Measurements from ENCODE around the gene FGF14. TPM values are rescaled to one million over a fixed set of nuclear protein-coding genes. Genes with fewer than 3 reads are reported as not detected.

FGF14 gene
- total RNA-seq, 3 donors from 2014 or later: 0.43 to 2.5 (median 0.70) TPM

DNA sequence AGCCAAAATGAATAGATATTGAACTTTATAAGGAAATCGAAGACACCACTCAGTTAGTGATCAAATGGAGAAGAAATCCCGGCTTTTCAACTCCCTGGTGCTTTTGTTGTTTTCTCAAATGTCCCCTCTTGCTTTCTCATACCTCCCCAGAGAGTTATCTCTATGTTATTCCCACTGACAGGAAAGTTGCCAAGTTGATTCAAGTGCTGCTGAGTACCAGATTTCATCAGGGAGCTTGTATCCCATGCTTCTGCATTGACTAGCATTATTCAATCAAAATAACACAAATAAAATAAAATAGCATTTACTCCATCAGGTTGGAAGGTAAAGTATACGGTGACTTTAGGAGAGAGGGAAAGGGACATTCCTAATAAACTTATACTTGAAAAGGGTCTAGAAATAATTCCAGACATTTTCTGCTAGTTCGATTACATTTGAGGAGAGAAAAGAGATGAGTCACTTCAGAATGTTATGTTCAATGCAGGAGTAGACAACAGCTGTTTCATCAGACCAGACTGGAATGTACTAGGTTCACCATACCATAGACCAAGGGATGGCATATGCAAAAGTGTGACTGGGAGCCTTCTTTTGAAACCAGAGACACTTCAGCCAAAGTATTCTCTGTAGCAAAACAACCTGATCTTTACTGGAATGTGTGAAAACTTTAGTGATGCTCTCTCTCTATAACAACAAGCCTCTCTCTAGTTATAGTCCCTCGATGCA lies 397.8 kb downstream of the FGF14 start:
- no peaks in the 10 kb centered on the region for H3K36me3 ChIP-seq (ENCODE audit: low read depth)
- H3K9me3 ChIP-seq: no peaks in the 10 kb centered on the region
- intact Hi-C loops (cut with DNase I, micrococcal nuclease): no loop called here
- no peaks in the 10 kb centered on the region for H3K4me1 ChIP-seq (ENCODE audit: low read depth)
- TF ChIP-seq, protein P1, sequence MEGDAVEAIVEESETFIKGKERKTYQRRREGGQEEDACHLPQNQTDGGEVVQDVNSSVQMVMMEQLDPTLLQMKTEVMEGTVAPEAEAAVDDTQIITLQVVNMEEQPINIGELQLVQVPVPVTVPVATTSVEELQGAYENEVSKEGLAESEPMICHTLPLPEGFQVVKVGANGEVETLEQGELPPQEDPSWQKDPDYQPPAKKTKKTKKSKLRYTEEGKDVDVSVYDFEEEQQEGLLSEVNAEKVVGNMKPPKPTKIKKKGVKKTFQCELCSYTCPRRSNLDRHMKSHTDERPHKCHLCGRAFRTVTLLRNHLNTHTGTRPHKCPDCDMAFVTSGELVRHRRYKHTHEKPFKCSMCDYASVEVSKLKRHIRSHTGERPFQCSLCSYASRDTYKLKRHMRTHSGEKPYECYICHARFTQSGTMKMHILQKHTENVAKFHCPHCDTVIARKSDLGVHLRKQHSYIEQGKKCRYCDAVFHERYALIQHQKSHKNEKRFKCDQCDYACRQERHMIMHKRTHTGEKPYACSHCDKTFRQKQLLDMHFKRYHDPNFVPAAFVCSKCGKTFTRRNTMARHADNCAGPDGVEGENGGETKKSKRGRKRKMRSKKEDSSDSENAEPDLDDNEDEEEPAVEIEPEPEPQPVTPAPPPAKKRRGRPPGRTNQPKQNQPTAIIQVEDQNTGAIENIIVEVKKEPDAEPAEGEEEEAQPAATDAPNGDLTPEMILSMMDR (IDR thresholded peaks at IDR 0.05): no peak
- H3K4me3 ChIP-seq: no peak overlapping the region
- DNase-seq (no peak), ATAC-seq (no peak)

DNA sequence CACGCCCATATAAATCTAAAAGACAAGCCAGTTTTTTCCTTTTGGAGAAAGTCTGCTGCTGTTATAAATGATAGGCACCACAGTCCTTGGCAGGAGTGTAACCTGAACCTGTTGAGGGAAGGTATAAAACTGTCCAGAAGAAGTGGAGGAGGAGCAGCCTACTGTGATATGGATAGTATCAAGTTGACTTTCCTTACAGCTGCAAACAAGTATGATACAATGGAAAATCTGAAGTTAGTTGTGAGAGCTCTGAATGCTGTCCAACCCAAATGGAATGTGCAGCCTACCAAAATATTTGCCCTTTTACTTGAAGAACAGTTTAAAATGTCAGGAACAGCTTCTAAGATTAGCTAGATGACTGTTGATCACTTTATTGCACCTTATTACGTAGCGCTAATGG lies 399.6 kb downstream of the FGF14 start:
- DNase-seq: no peak
- no peaks in the 10 kb centered on the region for H3K4me1 ChIP-seq (ENCODE audit: low read depth)
- H3K36me3 ChIP-seq (ENCODE audit: low read depth): no peaks in the 10 kb centered on the region
- intact Hi-C loops (cut with DNase I, micrococcal nuclease): no loop called here
- H3K9me3 ChIP-seq: no peaks in the 10 kb centered on the region
- H3K4me3 ChIP-seq: no peak overlapping the region
- ATAC-seq: no peak
- TF ChIP-seq, protein P1 (IDR thresholded peaks at IDR 0.05): no peak

DNA sequence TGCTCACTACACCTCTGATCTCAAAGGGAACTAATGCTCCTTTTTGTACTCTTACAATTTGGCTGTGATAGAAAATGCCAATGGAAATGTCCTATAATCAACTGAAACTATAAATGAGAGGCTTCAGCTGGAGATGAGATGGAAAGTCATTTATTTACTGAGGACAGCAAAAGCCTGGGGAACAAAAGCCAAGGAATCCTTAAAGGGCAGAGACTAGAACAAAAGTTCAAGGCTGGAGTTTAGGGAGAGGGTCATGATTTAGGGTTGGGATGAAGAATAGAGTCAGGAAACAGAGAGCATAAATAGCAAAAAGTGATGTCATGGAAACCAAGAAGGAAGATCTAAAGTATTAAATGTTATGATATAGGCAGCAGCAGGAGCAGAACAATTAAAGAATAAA lies 401.1 kb downstream of the FGF14 start:
- intact Hi-C loops (cut with DNase I, micrococcal nuclease): no loop called here
- no peaks in the 10 kb centered on the region for H3K9me3 ChIP-seq
- no peak overlapping the region for H3K4me3 ChIP-seq
- ATAC-seq (no peak), DNase-seq (no peak)
- H3K36me3 ChIP-seq (ENCODE audit: low read depth): no peaks in the 10 kb centered on the region
- TF ChIP-seq, protein P1 (IDR thresholded peaks at IDR 0.05): no peak
- no peaks in the 10 kb centered on the region for H3K4me1 ChIP-seq (ENCODE audit: low read depth)

DNA sequence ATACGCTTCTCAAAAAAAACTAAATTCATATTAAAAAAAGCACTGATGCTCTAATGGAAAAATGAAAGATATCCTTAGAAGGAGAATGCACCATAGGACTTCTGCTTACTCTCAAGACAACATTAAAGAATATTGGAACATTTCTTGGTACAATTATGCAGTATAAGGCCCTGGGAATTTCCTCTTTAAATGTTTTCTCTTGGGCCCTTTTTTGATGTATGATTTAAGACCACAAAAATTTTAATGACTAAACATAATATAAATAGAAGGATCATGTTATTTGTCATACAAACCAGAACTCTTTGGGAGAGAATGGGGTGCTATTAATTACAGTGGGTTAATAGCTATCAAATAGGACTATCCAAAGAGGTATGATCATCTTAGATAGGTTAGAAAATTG lies 403.7 kb downstream of the FGF14 start:
- intact Hi-C loops (cut with DNase I, micrococcal nuclease): no loop called here
- Histone ChIP-seq H3K4me1 (ENCODE audit: low read depth) (no peaks in the 10 kb centered on the region), H3K36me3 (ENCODE audit: low read depth) (no peaks in the 10 kb centered on the region), H3K4me3 (no peak overlapping the region), H3K9me3 (no peaks in the 10 kb centered on the region)
- TF ChIP-seq, protein P1 (IDR thresholded peaks at IDR 0.05): no peak
- ATAC-seq: no peak
- DNase-seq: no peak

DNA sequence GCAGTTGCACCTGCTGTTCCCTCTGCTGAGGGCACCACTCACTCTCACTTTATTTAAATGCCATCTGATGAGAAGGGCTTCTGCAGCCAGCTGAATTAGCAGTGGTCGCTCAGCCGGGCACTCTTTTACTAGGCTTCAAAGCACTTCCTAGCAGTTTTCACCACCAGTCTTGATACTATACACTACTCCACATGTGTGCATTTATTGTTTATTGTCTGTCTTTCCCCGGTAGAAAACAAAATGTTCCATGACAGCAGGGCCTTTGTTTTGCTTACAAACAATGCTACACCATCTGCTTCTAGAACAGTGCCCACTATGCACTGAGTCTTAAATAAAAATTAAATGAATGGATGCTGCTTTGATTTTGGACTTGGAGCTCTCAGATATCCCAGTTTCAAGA lies 404.9 kb downstream of the FGF14 start:
- Histone ChIP-seq H3K36me3 (ENCODE audit: low read depth) (no peaks in the 10 kb centered on the region), H3K4me1 (ENCODE audit: low read depth) (no peaks in the 10 kb centered on the region), H3K4me3 (no peak overlapping the region), H3K9me3 (no peaks in the 10 kb centered on the region)
- intact Hi-C loops (cut with DNase I, micrococcal nuclease): no loop called here
- DNase-seq (no peak), ATAC-seq (no peak)
- TF ChIP-seq, protein P1 (IDR thresholded peaks at IDR 0.05): no peak
